Muscle layer of colon (tissue), 2 donors: Measurements from ENCODE around the gene ACTL6A.

Source experiments
- H3K27ac ChIP-seq: one replicate; pipeline ENCODE4 v1.7.0; 2013; ENCODE audit warnings: low read depth, mild to moderate bottlenecking, low read length, moderate library complexity
- H3K27me3 ChIP-seq, 2 donors: one replicate each; pipeline ENCODE4 v1.7.0; 2013; ENCODE audit warnings: low read length in 2 of 2, mild to moderate bottlenecking in 2 of 2; ENCODE audit not compliant: insufficient read depth in 2 of 2, control insufficient read depth in 1 of 2
- H3K36me3 ChIP-seq: one replicate; pipeline ENCODE4 v1.7.0; 2013; ENCODE audit warnings: mild to moderate bottlenecking, low read length; ENCODE audit not compliant: insufficient read depth
- H3K4me1 ChIP-seq: one replicate; pipeline ENCODE4 v1.7.0; 2013; ENCODE audit warnings: mild to moderate bottlenecking, low read length; ENCODE audit not compliant: insufficient read depth
- H3K4me3 ChIP-seq, 2 donors: one replicate each; pipeline ENCODE4 v1.7.0; 2013; ENCODE audit warnings: low read length in 2 of 2, low read depth in 1 of 2, mild to moderate bottlenecking in 1 of 2, moderate library complexity in 1 of 2
- H3K9ac ChIP-seq: one replicate; pipeline ENCODE4 v1.7.0; 2013; ENCODE audit warnings: low read length
- H3K9me3 ChIP-seq: one replicate; pipeline ENCODE4 v1.7.0; 2013; ENCODE audit warnings: mild to moderate bottlenecking, low read length
- donor health status: abdominal sarcoma.
- donor health status: Adenocarcinoma of cecum.

The ACTL6A gene

GRCh38 chr3:179624451-179624850 is 61.7 kb downstream of the ACTL6A start:
- Histone ChIP-seq H3K4me1 (no peaks in the 10 kb centered on the region), H3K36me3 (peaks cover 30% of the 10 kb centered on the region), H3K27ac (no peak overlapping the region)

DNA sequence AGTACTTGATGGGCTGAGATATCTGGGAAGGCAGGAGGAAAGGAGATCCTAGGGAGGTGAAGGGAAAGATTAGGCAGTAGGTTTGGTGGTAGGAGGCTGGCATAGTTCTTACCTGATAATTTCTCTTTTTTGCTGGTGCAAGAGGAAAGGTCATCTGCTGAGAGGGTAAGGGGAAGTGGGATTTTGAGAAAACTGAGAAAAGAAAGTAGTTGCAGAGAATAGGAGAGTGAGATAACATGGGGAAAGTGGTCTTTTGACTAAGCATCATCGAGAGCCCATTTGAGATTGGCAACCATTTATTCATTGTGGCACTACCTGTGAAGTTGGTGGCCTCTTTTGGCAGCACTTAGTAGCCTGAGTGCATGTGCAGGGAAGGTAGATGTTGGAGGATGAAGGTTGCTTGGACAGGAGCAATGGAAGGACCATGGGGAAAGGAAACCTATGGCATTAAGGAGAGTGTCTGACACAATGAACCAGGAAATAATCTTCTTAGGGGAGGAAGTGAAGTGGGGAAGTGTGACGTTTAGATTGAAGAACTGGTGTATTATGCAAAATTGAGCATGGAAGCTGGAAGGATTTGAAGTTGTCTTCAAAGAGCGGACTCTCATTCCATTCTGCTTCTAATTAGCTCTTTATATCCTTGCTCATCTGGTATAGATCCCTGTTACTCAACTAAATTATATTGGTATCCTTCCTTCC is 68.2 kb downstream of the ACTL6A start:
- H3K4me3 ChIP-seq = no peak overlapping the region

More at GRCh38 chr3:179624451-179624850, 61.7 kb downstream of the ACTL6A start:
- Histone ChIP-seq H3K9ac (no peak overlapping the region), H3K27me3 (no peaks in the 10 kb centered on the region), H3K9me3 (no peaks in the 10 kb centered on the region), H3K4me3 (no peak overlapping the region)

More for the DNA sequence above, 68.2 kb downstream of the ACTL6A start:
- H3K9me3 ChIP-seq = no peaks in the 10 kb centered on the region
- H3K27ac ChIP-seq = no peak overlapping the region
- H3K36me3 ChIP-seq = peaks cover under 1% of the 10 kb centered on the region
- no peaks in the 10 kb centered on the region for H3K27me3 ChIP-seq
- H3K9ac ChIP-seq = no peak overlapping the region
- H3K4me1 ChIP-seq = no peaks in the 10 kb centered on the region
